ENCODE results near the gene ANKRD34C.
A peak's percentile ranks its signal among the peaks of the same experiment; 100 is the strongest.

The ANKRD34C gene

GRCh38 chr15:79310985-79311900 lies 28.7 kb downstream of the ANKRD34C start, which contains the start of gene TMED3:
TMED3 (plus strand) TSS chr15:79311112; CDS start chr15:79311250, 138 bp downstream.
- peak; percentile 90 to 94 (median 92) for DNase-seq
- Histone ChIP-seq H3K4me1 (ENCODE audit: control extremely low read depth in 1 of 4, control insufficient read depth in 4 of 4, insufficient read depth in 4 of 4, low read length in 3 of 4) (peaks cover 1 to 23% (median 21%) of the 10 kb centered on the region in 4 experiments), H3K4me3 (ENCODE audit: control insufficient read depth in 1 of 7, extremely low read depth in 1 of 7, insufficient read depth in 4 of 7, low read depth in 2 of 7, low read length in 6 of 7) (peak within 1 kb of the TSS; percentile 50 to 91 (median 82)), H3K27me3 (replicated peaks in 2 of 5; ENCODE audit: control insufficient read depth in 4 of 5, insufficient read depth in 5 of 5, low read length in 4 of 5) (no peaks in the 10 kb centered on the region), H3K36me3 (ENCODE audit: control insufficient read depth in 4 of 4, insufficient read depth in 4 of 4, low read length in 3 of 4) (peaks cover 17 to 37% (median 28%) of the 10 kb centered on the region in 4 experiments), H3K27ac (ENCODE audit: insufficient read depth in 1 of 2, low read depth in 1 of 2, low read length in 2 of 2, poor library complexity in 1 of 2, severe bottlenecking in 2 of 2) (peak within 1 kb of the TSS in 1 of 2 experiments; percentile 64), H3K9me3 (ENCODE audit: control extremely low read depth in 1 of 5, control insufficient read depth in 4 of 5, insufficient read depth in 2 of 5, low read depth in 1 of 5, low read length in 4 of 5) (no peaks in the 10 kb centered on the region)
- POLR2A ChIA-PET = no interaction called here
- CTCF ChIA-PET = interaction anchor here (1.9 to 2.0 kb wide), 2 partner anchors 24 to 29 kb away, joined by 7 to 9 read pairs; no protein-coding TSS in a partner anchor
- WGBS (ENCODE audit: insufficient coverage) = 0% methylated on average over 42 of the region's 76 CpGs

DNA sequence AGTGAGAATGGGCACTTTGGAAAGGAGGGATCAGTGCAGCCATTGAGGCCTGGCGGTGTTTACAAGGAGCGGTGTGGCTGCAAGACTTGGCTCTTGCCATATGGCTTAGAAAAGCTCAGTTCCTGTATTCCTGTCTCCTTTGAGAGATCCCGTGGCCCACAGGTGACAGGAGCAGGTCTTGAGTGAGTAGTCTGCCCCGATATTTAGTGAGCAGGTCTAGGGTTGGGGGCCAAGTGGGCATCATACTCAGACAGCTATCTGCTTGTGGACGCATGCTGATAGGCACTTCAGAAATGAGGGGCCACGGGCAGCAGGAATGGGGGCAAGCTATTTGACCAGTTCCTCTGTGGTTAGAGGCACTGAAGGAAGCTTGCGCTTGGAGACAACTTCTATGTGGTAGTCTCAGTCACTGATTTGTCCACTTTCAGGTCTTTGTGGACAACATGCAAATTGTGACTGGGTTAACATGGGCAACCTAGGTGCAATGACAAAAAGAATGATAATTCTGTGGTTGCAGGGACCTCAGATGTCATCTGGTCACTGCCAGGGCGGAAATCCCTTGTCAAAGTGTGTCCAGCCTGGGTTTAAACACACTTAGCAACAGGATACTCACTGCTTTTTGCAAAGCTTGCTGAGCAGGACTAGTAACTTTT lies 29.5 kb downstream of the ANKRD34C start:
- H3K4me3 ChIP-seq (ENCODE audit: control insufficient read depth in 1 of 7, extremely low read depth in 1 of 7, insufficient read depth in 4 of 7, low read depth in 2 of 7, low read length in 6 of 7) = peak overlapping the region; percentile 50 to 91 (median 82)
- H3K9me3 ChIP-seq (ENCODE audit: control extremely low read depth in 1 of 5, control insufficient read depth in 4 of 5, insufficient read depth in 2 of 5, low read depth in 1 of 5, low read length in 4 of 5) = no peaks in the 10 kb centered on the region
- ChIA-PET POLR2A (interaction anchor here (0.6 kb wide), 1 partner anchor 806 kb away, joined by 3 read pairs; no protein-coding TSS in a partner anchor), CTCF (interaction anchor here (1.1 kb wide), 1 partner anchor 33 kb away, joined by 4 read pairs; no protein-coding TSS in a partner anchor)
- WGBS (ENCODE audit: insufficient coverage) = 61% methylated on average over 8 of the region's 8 CpGs
- H3K27me3 ChIP-seq (replicated peaks in 2 of 5; ENCODE audit: control insufficient read depth in 4 of 5, insufficient read depth in 5 of 5, low read length in 4 of 5) = no peaks in the 10 kb centered on the region
- peaks cover 1 to 23% (median 21%) of the 10 kb centered on the region in 4 experiments for H3K4me1 ChIP-seq (ENCODE audit: control extremely low read depth in 1 of 4, control insufficient read depth in 4 of 4, insufficient read depth in 4 of 4, low read length in 3 of 4)
- H3K27ac ChIP-seq (ENCODE audit: insufficient read depth in 1 of 2, low read depth in 1 of 2, low read length in 2 of 2, poor library complexity in 1 of 2, severe bottlenecking in 2 of 2) = peak overlapping the region in 1 of 2 experiments; percentile 64
- peak in 1 of 3 donors; percentile 29 for DNase-seq
- peaks cover 17 to 45% (median 35%) of the 10 kb centered on the region in 4 experiments for H3K36me3 ChIP-seq (ENCODE audit: control insufficient read depth in 4 of 4, insufficient read depth in 4 of 4, low read length in 3 of 4)

- Histone ChIP-seq H3K27me3 (replicated peaks in 2 of 5; ENCODE audit: control insufficient read depth in 4 of 5, insufficient read depth in 5 of 5, low read length in 4 of 5) (no peaks in the 10 kb centered on the region), H3K9me3 (ENCODE audit: control extremely low read depth in 1 of 5, control insufficient read depth in 4 of 5, insufficient read depth in 2 of 5, low read depth in 1 of 5, low read length in 4 of 5) (peaks cover 0 to 3% (median 2%) of the 10 kb centered on the region in 5 experiments), H3K4me1 (ENCODE audit: control extremely low read depth in 1 of 4, control insufficient read depth in 4 of 4, insufficient read depth in 4 of 4, low read length in 3 of 4) (peaks cover 1 to 23% (median 21%) of the 10 kb centered on the region in 4 experiments), H3K4me3 (ENCODE audit: control insufficient read depth in 1 of 7, extremely low read depth in 1 of 7, insufficient read depth in 4 of 7, low read depth in 2 of 7, low read length in 6 of 7) (no peak overlapping the region), H3K36me3 (ENCODE audit: control insufficient read depth in 4 of 4, insufficient read depth in 4 of 4, low read length in 3 of 4) (peaks cover 31 to 66% (median 57%) of the 10 kb centered on the region in 4 experiments), H3K27ac (ENCODE audit: insufficient read depth in 1 of 2, low read depth in 1 of 2, low read length in 2 of 2, poor library complexity in 1 of 2, severe bottlenecking in 2 of 2) (no peak overlapping the region)
- no peak for DNase-seq
- WGBS (ENCODE audit: insufficient coverage) = no CpG with 5 or more reads among the region's 1 CpG
- ChIA-PET POLR2A (no interaction called here), CTCF (interaction anchor here (0.9 to 1.2 kb wide), 2 partner anchors 8 to 25 kb away, joined by 3 to 5 read pairs; no protein-coding TSS in a partner anchor)
These were observed 31.7 kb downstream of the ANKRD34C start for GRCh38 chr15:79314186-79314585.

DNA sequence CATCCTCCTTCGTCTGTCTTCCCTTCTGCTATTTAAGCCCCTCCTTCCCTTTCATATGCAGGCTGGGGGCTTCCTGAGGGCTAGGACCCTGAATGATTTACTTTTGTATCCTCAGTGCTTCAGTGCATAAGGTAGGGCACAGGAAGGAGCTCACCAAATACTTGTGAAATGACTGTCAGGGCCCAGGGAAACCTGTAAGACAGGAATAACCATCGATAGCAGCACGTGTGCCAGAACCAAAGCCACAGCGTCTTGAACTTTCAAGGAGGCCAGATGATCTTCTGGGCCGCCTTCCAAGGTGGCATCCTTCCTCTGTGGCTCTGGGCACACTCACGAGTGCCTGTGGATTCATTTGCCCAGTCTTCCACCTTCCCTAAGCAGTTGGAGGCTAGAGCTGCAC lies 32.3 kb downstream of the ANKRD34C start:
- DNase-seq = no peak
- Histone ChIP-seq H3K9me3 (ENCODE audit: control extremely low read depth in 1 of 5, control insufficient read depth in 4 of 5, insufficient read depth in 2 of 5, low read depth in 1 of 5, low read length in 4 of 5) (peaks cover 0 to 7% (median 2%) of the 10 kb centered on the region in 5 experiments), H3K27me3 (replicated peaks in 2 of 5; ENCODE audit: control insufficient read depth in 4 of 5, insufficient read depth in 5 of 5, low read length in 4 of 5) (no peaks in the 10 kb centered on the region), H3K27ac (ENCODE audit: insufficient read depth in 1 of 2, low read depth in 1 of 2, low read length in 2 of 2, poor library complexity in 1 of 2, severe bottlenecking in 2 of 2) (no peak overlapping the region), H3K4me3 (ENCODE audit: control insufficient read depth in 1 of 7, extremely low read depth in 1 of 7, insufficient read depth in 4 of 7, low read depth in 2 of 7, low read length in 6 of 7) (no peak overlapping the region), H3K36me3 (ENCODE audit: control insufficient read depth in 4 of 4, insufficient read depth in 4 of 4, low read length in 3 of 4) (peaks cover 31 to 73% (median 62%) of the 10 kb centered on the region in 4 experiments), H3K4me1 (ENCODE audit: control extremely low read depth in 1 of 4, control insufficient read depth in 4 of 4, insufficient read depth in 4 of 4, low read length in 3 of 4) (peaks cover 1 to 23% (median 21%) of the 10 kb centered on the region in 4 experiments)
- ChIA-PET CTCF (interaction anchor here (0.9 to 1.2 kb wide), 2 partner anchors 8 to 24 kb away, joined by 3 to 5 read pairs; no protein-coding TSS in a partner anchor), POLR2A (no interaction called here)
- WGBS (ENCODE audit: insufficient coverage) = 93% methylated on average over 5 of the region's 6 CpGs

GRCh38 chr15:79315623-79316328 lies 33.3 kb downstream of the ANKRD34C start:
- Histone ChIP-seq H3K9me3 (ENCODE audit: control extremely low read depth in 1 of 5, control insufficient read depth in 4 of 5, insufficient read depth in 2 of 5, low read depth in 1 of 5, low read length in 4 of 5) (peaks cover 0 to 10% (median 2%) of the 10 kb centered on the region in 5 experiments), H3K4me1 (ENCODE audit: control extremely low read depth in 1 of 4, control insufficient read depth in 4 of 4, insufficient read depth in 4 of 4, low read length in 3 of 4) (peaks cover 1 to 19% (median 17%) of the 10 kb centered on the region in 4 experiments), H3K27me3 (replicated peaks in 2 of 5; ENCODE audit: control insufficient read depth in 4 of 5, insufficient read depth in 5 of 5, low read length in 4 of 5) (no peaks in the 10 kb centered on the region), H3K36me3 (ENCODE audit: control insufficient read depth in 4 of 4, insufficient read depth in 4 of 4, low read length in 3 of 4) (peaks cover 33 to 77% (median 68%) of the 10 kb centered on the region in 4 experiments), H3K4me3 (ENCODE audit: control insufficient read depth in 1 of 7, extremely low read depth in 1 of 7, insufficient read depth in 4 of 7, low read depth in 2 of 7, low read length in 6 of 7) (no peak overlapping the region), H3K27ac (ENCODE audit: insufficient read depth in 1 of 2, low read depth in 1 of 2, low read length in 2 of 2, poor library complexity in 1 of 2, severe bottlenecking in 2 of 2) (no peak overlapping the region)
- no peak for DNase-seq
- POLR2A ChIA-PET = no interaction called here
- CTCF ChIA-PET = no interaction called here
- 88% methylated on average over 7 of the region's 10 CpGs for WGBS (ENCODE audit: insufficient coverage)

GRCh38 chr15:79316864-79317263 lies 34.3 kb downstream of the ANKRD34C start:
- Histone ChIP-seq H3K36me3 (ENCODE audit: control insufficient read depth in 4 of 4, insufficient read depth in 4 of 4, low read length in 3 of 4) (peaks cover 40 to 88% (median 73%) of the 10 kb centered on the region in 4 experiments), H3K4me3 (ENCODE audit: control insufficient read depth in 1 of 7, extremely low read depth in 1 of 7, insufficient read depth in 4 of 7, low read depth in 2 of 7, low read length in 6 of 7) (no peak overlapping the region), H3K27me3 (replicated peaks in 2 of 5; ENCODE audit: control insufficient read depth in 4 of 5, insufficient read depth in 5 of 5, low read length in 4 of 5) (no peaks in the 10 kb centered on the region), H3K4me1 (ENCODE audit: control extremely low read depth in 1 of 4, control insufficient read depth in 4 of 4, insufficient read depth in 4 of 4, low read length in 3 of 4) (peaks cover 1 to 13% (median 11%) of the 10 kb centered on the region in 4 experiments), H3K9me3 (ENCODE audit: control extremely low read depth in 1 of 5, control insufficient read depth in 4 of 5, insufficient read depth in 2 of 5, low read depth in 1 of 5, low read length in 4 of 5) (peaks cover 0 to 10% (median 2%) of the 10 kb centered on the region in 5 experiments), H3K27ac (ENCODE audit: insufficient read depth in 1 of 2, low read depth in 1 of 2, low read length in 2 of 2, poor library complexity in 1 of 2, severe bottlenecking in 2 of 2) (no peak overlapping the region)
- 96% methylated on average over 9 of the region's 9 CpGs for WGBS (ENCODE audit: insufficient coverage)
- no peak for DNase-seq
- ChIA-PET POLR2A (no interaction called here), CTCF (interaction anchor here (0.7 kb wide), 1 partner anchor 14 kb away, joined by 3 read pairs; no protein-coding TSS in a partner anchor)
